GM18508 (cell line): ENCODE results near the gene NME3.

Experiments
- ATAC-seq: cut with Tn5 transposase; IDR thresholded peaks from one replicate; pipeline ENCODE4 v1.9.1; 2021; ENCODE audit warnings: moderate number of reproducible peaks; ENCODE audit not compliant: insufficient read depth, unreplicated experiment

NME3 gene

DNA sequence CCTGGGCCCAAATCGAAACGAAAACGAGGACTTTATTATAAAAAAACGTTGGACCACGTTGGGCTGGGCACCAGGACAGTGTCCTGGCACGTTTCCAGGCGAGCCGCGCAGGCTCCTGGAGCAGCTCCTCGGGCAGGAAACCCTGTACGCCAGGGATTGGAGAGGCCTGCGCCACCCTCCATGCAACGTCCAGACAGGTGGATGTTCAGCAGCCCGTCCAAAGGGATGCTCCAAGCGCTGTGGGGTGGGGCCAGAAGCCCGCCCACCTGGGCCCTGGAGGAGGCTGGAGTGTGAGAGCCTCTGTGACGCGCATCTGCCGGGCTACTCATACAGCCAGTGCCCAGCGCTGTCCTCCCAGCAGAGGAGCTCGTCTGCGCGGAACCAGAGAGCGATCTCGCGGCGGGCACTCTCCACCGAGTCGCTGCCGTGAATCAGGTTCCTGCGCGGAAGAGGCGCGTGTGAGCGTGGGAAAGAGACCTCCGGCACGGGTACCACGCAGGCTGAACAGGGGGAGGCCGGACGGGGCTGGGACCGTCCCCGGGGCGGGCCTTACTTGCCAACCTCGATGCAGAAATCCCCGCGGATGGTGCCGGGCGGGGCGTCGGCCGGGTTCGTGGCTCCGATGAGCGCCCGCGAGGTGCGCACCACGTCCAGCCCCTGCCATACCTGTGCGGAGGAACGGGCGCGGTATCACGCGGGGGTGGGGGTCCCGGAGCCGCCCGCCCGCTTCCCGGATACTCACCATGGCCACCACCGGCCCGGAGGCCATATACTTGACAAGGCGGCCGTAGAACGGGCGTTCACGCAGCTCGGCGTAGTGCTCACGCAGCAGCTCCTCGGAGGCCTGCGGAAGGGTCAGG is 785 bp downstream of the NME3 start:
- no peak for ATAC-seq

DNA sequence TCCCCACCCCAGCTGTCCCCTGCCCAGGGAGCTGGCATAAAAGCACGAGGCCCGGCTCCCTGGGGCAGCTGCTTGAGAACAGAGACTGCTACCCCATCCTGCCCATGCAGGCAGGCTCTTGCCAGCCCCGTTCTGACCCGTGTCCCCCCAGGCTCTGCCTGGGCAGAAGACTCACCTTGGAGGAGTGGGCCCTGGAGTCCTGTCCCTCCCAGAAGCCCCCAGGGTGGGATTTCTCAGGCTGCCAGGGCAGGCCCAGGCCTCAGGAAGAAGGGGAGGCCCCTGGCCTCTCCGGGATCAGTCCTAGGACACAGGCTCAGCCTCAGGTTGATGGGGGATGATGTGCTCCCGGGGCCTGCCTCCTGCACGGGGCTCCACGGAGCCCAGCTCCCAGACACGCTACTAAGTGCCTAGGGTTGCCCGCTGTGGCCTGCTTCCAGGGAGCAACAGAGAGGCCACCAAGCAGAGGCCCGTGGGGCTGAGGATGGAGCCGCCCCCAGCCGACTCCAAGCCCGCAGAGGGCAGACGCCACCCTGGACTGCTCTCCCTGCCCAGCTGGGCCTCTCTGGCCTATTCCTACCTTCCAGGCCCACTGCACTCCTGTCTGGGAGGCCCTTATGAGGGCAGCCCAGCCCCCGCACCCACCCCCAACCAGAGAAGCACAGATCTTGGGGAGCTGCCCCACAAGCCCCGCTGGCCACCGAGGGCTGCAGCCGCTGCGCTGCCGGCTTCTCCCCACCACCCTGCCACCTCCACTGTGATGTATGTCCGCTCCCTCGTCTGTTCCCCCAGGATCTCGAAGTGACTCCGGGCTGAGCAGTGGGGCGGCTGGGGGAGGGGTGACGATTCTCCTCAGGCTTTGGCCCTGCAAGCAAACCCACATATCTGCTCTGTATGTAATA is 1.7 kb downstream of the NME3 start:
- ATAC-seq, result no peak

DNA sequence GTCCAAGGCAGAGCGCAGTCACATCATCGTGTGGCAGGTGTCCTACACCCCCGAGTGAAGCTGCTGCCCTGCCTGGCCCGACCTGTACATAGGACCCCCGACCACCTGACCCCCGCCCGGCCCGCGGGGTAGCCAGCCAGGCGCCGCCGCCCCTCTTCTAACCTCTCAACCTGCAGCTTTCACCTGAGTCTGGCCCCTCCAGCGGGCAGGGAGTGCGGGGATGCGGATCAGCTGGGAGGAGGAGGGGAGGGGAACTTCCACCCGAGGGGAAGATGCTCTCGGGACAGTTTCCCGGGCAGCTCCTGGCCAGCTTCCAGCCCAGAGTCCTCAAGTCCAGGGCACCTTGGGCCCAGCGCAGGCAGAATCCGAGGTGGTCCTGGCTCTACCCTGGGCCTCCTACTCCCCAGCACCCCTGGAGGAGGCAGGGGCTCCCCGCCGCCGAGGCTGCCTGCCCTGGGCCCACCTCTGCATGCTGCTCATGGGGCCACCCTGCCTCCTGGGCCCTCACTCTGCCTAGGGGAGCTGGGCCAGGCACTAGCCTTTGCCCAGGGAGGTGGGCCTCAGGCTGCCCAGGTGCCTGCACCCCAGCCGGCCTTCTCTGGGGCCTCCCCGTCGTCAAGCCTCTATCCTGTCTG is 2.5 kb downstream of the NME3 start:
- ATAC-seq, result no peak

DNA sequence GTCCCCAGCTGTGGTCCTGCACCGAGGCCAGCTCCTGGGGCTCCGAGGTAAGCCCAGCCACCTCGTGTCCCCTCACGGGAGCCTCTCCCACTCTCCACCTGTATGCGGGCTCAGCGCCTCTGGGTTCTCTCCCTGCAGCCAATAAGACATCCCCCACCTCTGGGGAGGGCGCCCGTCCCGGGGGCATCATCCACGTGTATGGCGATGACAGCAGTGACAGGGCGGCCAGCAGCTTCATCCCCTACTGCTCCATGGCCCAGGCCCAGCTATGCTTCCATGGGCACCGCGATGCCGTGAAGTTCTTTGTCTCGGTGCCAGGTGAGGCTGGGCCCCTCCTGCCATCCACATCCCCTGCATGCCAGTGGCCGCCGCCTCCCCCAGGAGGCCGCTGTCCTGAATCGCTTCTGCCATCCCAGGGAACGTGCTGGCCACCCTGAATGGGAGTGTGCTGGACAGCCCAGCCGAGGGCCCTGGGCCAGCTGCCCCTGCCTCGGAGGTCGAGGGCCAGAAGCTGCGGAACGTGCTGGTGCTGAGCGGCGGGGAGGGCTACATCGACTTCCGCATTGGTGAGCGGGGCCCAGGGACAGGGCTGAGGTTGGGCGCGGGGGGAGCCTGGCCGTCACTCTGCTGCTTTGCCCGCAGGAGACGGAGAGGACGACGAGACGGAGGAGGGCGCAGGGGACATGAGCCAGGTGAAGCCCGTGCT is 3.1 kb downstream of the NME3 start:
- ATAC-seq, result no peak

DNA sequence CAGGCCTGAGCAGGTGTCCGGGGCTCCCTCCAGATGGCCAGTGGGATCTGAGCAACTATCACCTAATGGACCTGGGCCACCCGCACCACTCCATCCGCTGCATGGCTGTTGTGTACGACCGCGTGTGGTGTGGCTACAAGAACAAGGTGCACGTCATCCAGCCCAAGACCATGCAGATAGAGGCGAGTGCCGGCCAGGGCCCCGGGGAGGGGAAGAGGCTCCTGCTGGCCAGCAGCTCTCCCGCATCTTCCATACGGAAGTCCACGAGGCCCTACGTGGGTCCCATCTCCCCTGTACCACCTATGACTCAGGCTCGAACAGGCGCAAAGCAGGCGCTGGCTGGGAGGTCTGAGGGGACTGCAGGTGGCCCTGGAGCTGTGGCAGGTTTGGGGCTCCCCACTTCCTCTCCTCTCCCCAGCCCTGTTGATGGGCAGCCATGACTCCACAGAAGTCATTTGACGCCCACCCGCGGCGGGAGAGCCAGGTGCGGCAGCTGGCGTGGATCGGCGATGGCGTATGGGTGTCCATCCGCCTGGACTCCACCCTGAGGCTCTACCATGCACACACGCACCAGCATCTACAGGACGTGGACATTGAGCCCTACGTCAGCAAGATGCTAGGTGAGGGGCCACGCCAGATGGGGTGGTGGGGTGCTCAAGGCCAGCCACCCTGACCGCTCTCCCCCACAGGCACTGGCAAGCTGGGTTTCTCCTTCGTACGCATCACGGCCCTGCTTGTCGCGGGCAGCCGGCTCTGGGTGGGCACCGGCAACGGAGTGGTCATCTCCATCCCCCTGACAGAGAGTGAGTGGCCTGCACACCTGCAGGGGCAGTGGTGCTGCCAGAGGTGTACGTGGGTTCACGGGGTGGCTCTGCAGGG is 4.0 kb downstream of the NME3 start:
- ATAC-seq, result no peak

DNA sequence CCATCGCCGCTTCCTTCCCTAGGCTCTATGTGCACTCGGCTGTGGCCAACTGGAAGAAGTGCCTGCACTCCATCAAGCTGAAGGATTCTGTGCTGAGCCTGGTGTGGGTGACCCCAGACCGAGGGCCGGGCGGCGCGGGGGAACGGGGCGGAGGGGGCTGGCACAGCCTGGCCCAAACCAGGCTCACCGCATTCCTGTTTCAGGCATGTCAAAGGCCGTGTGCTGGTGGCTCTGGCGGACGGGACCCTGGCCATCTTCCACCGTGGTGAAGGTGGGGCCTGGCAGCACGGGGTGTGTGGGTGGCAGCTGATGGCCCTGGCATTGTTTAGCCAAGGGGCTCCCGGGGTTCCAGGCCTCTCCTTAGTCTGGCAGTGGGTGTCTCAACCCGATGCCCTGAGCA is 4.6 kb downstream of the NME3 start:
- no peak for ATAC-seq

DNA sequence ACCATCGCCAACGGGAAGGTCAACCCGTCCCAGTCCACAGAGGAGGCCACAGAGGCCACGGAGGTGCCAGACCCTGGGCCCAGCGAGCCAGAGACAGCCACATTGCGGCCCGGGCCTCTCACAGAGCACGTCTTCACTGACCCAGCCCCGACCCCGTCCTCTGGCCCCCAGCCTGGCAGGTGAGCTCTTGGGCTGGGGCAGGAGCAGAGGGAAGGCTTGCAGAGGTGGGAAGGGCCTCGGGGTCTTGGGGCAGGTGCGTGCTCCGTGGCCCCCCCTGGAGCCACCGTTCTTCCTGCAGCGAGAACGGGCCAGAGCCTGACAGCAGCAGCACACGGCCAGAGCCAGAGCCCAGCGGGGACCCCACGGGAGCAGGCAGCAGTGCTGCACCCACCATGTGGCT is 5.1 kb downstream of the NME3 start:
- no peak for ATAC-seq

DNA sequence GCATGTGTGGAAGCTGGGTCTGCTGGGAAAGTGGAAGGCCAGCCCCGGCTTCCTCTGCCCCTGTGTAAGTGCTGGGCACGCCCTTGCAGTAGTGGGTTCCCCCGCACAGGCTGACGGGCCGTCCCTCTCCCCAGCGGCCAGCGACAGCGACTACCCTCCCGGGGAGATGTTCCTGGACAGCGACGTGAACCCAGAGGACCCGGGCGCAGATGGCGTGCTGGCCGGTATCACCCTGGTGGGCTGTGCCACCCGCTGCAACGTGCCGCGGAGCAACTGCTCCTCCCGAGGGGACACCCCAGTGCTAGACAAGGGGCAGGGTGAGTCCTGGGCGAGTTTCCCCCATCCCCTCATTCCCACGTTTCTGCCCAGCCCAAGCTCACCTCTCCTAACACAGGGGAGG is 5.5 kb downstream of the NME3 start:
- ATAC-seq, result no peak

DNA sequence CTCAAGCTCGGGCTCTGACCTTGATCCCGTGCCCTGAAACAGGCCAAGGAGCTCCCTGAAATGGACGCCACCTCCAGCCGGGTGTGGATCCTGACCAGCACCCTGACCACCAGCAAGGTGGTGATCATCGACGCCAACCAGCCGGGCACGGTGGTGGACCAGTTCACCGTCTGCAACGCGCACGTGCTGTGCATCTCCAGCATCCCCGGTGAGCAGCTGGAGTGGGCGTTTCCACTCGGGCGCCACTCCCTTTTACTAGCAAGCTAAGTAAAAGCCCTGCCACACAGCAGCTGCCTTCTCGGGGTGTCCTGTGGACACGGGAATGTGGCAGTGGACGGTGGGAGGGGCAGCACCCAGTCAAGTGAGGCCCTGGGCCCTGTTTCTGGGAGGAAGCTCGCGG is 6.4 kb downstream of the NME3 start:
- no peak for ATAC-seq

DNA sequence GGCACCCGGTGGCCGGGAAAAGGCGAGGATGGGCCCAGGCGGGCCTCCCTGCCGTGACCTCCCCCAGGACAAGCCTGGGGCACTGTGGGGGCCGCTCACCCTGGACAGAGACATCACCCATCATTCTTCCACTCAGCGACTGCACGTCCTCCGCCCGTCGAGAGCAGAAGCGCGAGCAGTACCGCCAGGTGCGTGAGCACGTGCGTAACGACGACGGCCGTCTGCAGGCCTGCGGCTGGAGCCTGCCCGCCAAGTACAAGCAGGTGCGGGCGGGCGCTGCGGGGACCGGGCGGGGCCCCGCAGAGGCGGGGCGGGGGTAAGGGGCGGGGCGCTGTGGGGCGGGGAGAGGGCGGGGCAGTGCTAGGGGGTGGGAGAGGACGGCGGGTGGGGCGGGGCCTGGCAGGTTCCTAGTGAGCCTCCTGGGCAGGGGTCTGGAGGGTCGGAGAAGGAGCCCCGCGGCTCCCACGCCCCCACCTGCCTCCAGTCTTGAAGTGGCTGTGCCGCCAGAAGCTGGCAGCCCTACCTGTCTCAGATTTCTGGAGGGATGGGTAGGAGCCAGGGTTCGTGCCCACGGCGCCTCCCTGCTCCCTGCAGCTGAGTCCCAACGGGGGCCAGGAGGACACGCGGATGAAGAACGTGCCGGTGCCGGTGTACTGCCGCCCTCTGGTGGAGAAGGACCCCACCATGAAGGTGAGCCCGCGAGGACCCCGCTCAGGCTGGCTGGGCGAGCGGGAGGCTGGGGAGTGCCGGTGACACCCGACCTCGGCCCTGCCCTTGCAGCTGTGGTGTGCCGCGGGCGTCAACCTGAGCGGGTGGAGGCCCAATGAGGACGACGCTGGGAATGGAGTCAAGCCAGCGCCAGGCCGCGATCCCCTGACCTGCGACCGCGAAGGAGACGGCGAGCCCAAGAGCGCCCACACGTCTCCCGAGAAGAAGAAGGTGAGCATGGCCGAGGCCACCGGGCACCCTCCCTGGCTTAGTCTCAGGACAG is 7.5 kb downstream of the NME3 start:
- ATAC-seq, result no peak

DNA sequence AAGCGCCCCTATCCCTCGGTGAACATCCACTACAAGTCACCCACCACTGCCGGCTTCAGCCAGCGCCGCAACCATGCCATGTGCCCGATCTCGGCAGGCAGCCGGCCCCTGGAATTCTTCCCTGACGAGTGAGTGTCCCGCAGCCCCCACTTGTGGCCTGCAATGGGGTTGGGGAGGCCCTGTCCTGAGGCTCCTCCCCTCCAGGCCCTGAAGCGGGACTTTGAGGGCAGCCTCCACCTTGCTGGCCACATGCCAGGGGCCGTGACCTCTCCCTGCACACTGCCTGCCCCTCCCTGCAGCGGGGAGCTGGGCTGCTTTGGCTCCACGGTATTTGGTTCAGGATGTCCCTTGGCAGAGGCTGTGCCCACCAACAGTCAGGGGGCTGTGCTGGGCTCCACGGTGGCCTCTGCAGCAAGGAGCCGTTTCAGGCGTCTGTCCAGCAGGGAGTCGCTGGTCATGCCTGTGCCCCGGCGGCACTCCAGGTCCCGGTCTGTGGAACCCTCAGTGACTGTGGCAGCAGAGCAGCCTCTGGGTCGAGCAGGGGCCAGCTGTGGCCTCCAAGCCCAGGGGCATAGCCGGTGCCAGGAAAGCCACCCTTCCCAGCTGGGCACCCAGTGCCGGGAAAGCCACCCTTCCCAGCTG is 8.3 kb downstream of the NME3 start:
- ATAC-seq, result no peak

DNA sequence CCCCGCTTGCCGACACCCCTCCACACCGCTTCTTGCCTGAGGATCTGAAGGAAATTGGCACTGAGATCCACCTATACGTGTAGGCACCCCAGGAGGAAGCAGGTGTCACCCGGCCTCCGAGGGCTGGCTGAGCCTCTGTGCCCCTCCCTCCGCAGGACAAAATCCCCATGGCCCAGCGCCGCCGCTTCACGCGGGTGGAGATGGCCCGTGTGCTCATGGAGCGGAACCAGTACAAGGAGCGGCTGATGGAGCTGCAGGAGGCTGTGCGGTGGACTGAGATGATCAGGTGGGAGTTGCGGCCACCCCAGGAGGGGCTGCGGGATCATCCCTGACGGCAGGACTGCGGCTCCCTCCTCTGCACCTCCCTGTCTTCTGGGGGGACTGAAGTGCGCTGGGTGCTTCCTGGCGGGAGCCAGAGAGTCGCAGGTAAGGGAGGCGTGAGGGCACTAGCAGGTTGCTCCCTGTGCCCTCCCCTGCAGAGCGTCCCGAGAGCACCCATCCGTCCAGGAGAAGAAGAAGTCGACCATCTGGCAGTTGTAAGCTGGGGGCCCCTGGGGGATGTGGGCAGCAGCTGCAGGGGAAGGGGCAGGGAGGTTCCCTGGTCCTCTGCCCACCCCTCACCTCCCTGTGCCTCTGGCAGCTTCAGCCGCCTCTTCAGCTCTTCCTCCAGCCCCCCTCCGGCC is 9.0 kb downstream of the NME3 start:
- ATAC-seq, result no peak

DNA sequence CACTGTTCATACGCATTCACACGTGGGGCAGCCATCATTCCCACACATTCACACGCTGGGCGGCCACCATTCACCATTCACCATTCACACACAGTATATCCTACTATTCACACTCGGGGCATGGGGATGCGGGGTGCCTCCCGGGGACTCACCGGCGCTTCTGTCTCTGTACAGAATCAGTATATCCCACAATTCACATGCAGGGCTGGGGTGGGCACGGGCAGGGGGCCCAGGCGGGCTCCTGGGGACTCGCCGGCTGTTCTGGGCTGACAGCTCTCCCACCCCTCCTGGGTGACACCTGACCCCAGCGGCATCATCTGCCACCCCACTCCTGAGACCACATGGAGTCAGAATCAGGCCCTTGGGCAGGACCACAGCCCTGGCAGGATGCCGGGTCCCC is 9.6 kb downstream of the NME3 start:
- ATAC-seq, result no peak

DNA sequence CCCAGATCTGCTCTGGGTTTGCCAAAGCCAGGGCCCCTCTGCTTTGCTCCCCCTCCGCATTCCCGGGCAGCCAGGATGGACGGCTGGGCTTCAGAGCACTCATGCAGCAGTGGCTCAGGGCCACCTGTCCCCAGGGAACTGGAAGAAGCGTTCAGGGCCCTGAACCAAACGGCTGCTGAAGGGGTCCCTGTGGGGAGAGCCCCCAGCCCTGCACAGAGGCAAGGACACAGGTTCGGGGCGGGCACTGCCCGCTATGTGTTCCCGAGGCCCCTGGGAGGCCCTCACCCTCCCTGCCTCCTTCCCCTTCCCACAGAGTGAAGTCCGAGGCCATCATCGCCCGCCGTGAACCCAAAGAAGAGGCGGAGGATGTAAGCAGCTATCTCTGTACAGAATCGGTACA is 10.4 kb downstream of the NME3 start:
- no peak for ATAC-seq

DNA sequence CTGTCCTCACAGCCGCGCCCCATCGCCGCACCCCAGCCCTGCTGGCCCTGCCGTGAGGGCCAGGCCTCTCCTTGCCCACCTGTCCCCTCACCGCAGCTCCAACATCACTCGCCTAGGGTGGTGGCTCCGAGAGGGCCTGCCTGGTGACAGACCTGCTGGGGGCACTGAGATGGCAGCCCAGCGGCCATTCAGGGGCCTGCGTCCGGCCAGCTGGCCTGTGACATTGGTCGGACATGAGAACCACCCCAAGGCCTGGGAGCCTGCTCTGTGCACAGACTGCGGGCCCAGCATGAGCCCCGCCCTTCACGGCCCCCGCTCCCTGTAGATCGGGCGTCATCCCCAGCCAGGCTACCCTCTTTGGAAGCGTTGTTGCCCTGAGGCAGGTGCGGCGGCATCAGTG is 11.8 kb downstream of the NME3 start:
- ATAC-seq, result no peak

DNA sequence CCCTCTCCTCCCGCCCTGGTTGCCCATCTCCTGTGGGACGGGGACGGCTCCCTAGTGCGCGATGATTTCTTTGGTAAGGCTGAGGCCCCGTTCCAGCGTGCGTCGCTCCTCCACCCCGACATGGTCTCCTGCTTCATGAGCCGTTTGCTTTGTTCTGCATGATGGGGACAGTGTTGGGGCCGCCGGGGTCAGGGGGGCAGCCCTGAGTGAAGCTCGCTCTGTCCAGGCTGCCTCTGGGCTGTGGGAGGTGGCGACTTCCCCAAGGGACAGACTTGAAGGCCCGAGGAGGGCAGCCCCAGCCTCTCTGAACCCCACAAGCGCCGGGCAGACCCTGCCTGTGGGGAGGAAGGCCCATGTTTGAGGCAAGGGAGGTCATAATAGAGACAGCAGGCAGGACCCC is 12.4 kb downstream of the NME3 start:
- ATAC-seq, result no peak

DNA sequence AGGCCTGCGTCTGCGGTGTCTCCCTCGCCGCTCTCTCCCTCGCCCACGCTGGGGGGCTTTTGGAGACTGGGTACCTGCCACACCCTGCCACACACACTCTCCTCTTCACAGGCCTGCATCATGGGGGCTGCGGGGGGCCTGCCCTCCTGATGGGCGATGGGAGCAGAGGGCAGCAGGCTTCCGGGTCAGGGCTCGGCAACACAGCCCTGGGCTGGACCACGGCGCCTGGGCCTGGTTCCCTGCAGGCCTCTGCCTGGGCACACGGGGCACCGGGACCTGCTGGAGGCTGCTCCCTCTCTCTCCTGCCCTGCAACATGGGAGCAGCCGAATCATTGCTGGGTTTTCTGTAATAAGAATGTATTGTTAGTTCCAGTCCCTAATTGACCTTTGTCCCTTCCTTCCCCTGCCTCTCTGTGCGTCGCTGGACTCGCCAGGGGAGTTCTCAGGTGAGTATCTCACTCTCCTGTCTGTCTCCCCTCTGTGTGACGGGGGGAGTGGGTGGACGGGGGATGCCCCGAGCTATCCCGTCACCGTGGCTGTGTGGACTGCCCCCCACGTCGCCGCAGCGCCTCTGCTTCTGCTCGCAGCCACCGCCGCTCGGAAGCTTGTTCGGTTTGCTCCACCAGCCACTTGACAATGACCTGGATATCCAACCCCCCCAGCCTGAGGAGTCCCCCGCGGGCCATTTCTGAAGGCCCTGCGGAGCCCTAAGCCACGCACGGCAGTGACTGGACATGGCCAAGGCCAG is 13.5 kb downstream of the NME3 start:
- ATAC-seq, result no peak
